Measurements from ENCODE around the gene CTDNEP1. TPM values are rescaled to one million over a fixed set of nuclear protein-coding genes. Genes with fewer than 3 reads are reported as not detected.
A peak's percentile ranks its signal among the peaks of the same experiment; 100 is the strongest.

CTDNEP1 gene
- total RNA-seq, 1 donor from 2014 or later = 181 TPM

DNA sequence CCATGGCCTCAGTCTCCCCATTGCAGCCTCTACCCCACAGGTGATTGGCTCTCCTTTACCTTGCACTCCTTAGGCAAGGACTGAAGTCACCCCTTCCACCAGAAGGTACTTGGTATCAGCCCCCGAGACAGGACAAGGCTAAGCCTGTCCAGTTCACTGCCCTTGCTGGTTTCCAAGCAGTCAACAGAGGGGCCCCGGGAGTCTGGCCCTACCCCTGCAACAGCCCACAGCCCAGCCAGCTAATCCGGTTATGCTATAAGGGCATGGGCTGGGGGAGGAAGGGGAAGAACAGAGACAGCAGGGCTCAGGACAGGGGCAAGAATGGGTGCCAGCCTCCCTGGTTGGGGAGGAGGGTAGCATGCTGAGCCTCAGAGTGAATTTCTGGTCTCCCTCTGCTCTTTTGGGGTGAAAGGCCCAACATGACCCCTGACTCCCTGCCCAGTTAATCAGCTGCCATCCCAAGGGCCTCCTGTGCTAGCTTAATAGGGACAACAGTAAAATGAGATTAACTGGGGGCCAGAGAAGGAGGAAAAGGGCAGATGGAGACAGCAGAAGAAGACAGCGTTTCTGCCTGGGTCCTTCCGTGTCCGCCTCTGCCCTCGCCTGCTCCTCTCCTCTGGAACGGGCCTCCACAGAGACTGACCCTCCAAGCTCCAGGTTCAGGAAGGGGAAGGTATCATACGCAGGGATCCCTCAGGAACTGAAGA is 42.6 kb downstream of the CTDNEP1 start:
- no peak overlapping the region for H3K27ac Mint-ChIP-seq

DNA sequence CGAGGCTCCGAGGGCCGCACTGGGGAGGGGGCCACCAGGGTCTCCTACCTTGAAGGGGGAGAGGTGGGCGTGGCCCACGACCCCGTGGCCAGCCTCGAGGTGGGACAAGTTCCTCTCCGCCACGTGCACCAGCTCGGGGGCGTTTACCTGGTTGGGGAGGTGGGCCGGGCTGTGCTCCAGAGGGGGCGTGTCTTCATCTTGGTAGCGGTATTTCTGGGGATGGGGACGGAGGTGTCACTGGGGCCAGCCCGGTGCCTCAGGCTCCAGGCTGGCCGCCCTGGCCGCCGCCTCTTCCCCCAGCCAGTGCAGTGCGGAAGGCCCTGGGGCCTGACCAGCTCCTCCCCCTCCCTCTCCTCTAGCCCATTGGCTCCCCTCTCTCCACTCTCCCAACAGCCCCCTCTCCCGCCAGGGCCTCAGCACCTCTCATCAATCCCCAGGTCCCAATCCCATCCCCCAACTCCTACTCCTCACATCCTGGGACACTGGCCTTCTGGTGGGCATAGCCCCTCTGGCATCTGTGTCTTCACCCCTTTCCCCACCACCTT is 43.4 kb downstream of the CTDNEP1 start:
- H3K4me1 Mint-ChIP-seq (ENCODE audit: low read depth) = peaks cover 23% of the 10 kb centered on the region
- no peaks in the 10 kb centered on the region for H3K36me3 Mint-ChIP-seq (ENCODE audit: low read depth)
- no peaks in the 10 kb centered on the region for H3K9me3 Mint-ChIP-seq
- H3K4me3 Mint-ChIP-seq (ENCODE audit: low read depth) = no peak overlapping the region
- peaks cover 10% of the 10 kb centered on the region for H3K27me3 Mint-ChIP-seq (ENCODE audit: low read depth)
- no peak overlapping the region for H3K27ac Mint-ChIP-seq
- intact Hi-C loops (cut with micrococcal nuclease) = no loop called here
- DNase-seq (ENCODE audit: low spot score) = no peak

More for the DNA sequence above, 42.6 kb downstream of the CTDNEP1 start:
- Mint-ChIP-seq H3K4me1 (ENCODE audit: low read depth) (peaks cover 29% of the 10 kb centered on the region), H3K9me3 (no peaks in the 10 kb centered on the region), H3K4me3 (ENCODE audit: low read depth) (no peak overlapping the region), H3K27me3 (ENCODE audit: low read depth) (peaks cover 15% of the 10 kb centered on the region), H3K36me3 (ENCODE audit: low read depth) (no peaks in the 10 kb centered on the region)
- DNase-seq (ENCODE audit: low spot score) = no peak
- intact Hi-C loops (cut with micrococcal nuclease) = no loop called here

DNA sequence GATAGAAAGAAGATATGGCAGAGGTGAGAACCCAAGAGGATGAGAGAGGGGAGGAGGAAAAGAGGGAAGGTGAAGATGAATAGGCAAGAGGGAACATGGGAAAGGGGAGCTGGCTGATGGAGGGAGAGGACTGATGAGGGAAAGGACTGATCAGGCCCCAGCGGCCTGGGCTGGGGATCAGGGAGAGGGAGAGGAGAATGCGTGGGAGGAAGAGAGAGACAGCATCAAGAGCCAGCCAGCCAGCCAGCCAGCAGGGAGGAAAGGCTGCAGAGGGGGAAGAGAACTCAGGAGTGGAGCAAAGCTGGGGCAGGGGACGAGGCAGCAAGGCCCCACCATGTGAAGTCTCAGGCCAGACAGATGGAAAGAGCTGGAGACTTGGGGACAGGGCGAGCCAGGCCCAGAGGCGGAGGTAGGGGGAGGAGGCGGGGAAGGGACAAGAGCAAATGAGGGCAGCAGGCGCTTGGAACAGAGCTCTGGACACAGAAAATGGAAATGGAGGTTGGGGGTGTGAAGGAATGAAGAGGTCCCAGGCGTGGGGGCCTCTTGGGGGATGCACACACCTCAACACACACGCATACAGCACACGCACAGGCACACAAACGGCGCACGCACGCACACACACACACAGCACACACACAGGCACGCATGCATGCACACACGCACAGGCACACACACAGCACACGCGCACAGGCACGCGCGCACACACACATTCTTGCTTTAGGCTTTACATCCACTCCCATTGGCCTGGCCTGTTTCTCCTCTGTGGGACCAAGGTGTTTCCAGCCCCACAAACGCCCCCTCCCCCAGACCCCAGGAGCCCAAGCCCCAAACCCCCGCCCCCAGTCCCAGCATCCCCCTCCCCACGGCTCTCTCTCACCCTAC is 44.2 kb downstream of the CTDNEP1 start:
- no peak for DNase-seq (ENCODE audit: low spot score)
- Mint-ChIP-seq H3K4me3 (ENCODE audit: low read depth) (no peak overlapping the region), H3K9me3 (no peaks in the 10 kb centered on the region), H3K36me3 (ENCODE audit: low read depth) (no peaks in the 10 kb centered on the region), H3K27me3 (ENCODE audit: low read depth) (peaks cover 9% of the 10 kb centered on the region), H3K4me1 (ENCODE audit: low read depth) (peaks cover 23% of the 10 kb centered on the region), H3K27ac (no peak overlapping the region)
- intact Hi-C loops (cut with micrococcal nuclease) = no loop called here

DNA sequence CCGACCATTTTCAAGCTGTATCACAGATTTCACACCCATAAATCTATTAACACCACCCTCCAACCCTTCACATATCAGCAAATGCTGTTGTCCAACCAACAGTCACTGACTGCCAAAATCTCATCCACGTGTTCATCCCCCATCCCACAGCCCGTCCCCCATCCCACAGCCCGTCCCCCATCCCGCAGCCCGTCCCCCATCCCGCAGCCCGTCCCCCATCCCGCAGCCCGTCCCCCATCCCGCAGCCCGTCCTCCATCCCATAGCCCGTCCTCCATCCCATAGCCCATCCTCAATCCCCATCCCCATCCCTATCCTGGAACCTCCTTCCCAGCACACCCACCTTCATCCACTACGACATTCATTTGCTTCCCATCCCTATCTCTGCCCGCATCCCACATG is 46.0 kb downstream of the CTDNEP1 start:
- peaks cover 3% of the 10 kb centered on the region for H3K27me3 Mint-ChIP-seq (ENCODE audit: low read depth)
- peak overlapping the region; percentile 74 for H3K4me3 Mint-ChIP-seq (ENCODE audit: low read depth)
- peak overlapping the region; percentile 84 for H3K27ac Mint-ChIP-seq
- H3K36me3 Mint-ChIP-seq (ENCODE audit: low read depth) = peaks cover 3% of the 10 kb centered on the region
- H3K9me3 Mint-ChIP-seq = no peaks in the 10 kb centered on the region
- DNase-seq (ENCODE audit: low spot score) = no peak
- peaks cover 23% of the 10 kb centered on the region for H3K4me1 Mint-ChIP-seq (ENCODE audit: low read depth)
- intact Hi-C loops (cut with micrococcal nuclease) = loop anchor here (1.0 kb wide), 1 partner anchor 9 kb away; no protein-coding TSS in a partner anchor

DNA sequence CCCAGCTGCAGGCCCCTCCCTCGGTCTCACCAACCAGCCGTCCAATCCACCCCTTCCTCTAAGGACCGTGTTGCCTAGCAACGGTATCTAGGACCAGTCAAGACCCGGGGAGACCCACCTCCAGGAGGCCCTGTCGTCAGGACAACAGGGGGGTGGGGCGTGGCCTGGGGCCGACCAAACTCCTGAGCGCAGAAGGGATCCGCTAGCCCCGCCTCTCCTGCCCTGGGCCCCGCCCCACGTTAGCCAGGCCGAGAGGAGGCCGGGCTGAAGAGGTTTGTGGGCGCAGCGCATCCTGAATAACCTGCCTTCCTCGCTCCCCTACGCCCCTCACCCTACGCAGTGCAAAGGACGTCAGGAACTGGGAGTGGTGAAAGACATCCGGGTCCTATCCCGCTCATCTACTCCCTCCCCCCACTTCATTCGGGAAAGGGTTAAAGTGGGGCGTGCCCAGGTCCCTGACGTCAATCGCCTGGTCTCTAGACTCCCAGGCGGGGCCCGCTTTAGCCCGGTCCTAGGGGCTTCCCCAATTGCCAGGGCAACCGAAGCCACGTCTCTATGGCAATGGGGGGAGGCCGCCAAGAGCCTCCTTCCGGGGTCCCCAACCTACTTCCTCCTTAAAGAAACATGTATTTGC is 46.6 kb downstream of the CTDNEP1 start:
- Mint-ChIP-seq H3K27ac (peak overlapping the region; percentile 84), H3K4me3 (ENCODE audit: low read depth) (peak overlapping the region; percentile 74), H3K27me3 (ENCODE audit: low read depth) (no peaks in the 10 kb centered on the region), H3K9me3 (no peaks in the 10 kb centered on the region), H3K36me3 (ENCODE audit: low read depth) (peaks cover 3% of the 10 kb centered on the region), H3K4me1 (ENCODE audit: low read depth) (peaks cover 23% of the 10 kb centered on the region)
- intact Hi-C loops (cut with micrococcal nuclease) = loop anchor here (1.0 kb wide), 1 partner anchor 9 kb away; no protein-coding TSS in a partner anchor
- DNase-seq (ENCODE audit: low spot score) = peak; percentile 89

DNA sequence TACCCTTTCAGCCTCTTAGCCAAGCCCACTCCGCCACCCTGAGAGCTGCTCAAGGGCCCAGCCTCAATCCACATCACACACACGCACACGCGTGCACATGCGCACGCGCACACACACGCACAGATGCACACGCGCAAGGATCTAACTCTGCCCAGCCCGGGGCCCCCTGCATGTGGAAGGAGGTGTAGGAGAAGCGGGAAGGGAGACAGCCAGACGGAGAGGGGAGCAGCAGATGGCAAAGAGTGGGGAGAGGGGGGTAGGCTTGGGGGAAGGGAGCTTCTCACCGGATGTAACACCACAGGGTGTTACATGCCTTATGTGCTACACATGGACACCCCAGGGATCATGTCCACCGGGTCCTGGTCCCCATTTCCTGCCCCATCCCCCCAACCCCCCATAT is 47.2 kb downstream of the CTDNEP1 start:
- H3K4me3 Mint-ChIP-seq (ENCODE audit: low read depth) = peak overlapping the region; percentile 74
- peaks cover 3% of the 10 kb centered on the region for H3K36me3 Mint-ChIP-seq (ENCODE audit: low read depth)
- no peak for DNase-seq (ENCODE audit: low spot score)
- peaks cover 23% of the 10 kb centered on the region for H3K4me1 Mint-ChIP-seq (ENCODE audit: low read depth)
- no peaks in the 10 kb centered on the region for H3K9me3 Mint-ChIP-seq
- no peaks in the 10 kb centered on the region for H3K27me3 Mint-ChIP-seq (ENCODE audit: low read depth)
- intact Hi-C loops (cut with micrococcal nuclease) = no loop called here
- peak overlapping the region; percentile 84 for H3K27ac Mint-ChIP-seq

DNA sequence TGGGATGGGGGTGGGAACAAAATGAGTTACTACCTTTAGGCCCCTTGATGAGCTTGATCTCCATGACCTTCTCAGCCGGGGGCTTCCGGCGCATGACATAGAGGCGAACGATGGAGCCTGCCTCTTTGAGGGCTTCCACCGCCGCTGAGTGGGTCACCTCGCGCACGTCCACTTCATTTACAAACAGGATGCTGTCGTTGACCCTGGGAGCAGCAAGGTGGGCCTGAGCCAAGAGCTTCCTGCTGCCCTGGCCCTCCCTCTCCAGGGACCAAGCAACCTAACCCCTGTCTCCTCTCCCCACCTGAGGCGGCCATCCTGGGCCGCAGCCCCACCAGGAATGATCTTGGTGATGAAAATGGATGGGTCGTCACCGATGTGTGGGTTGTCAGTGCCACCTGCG is 48.1 kb downstream of the CTDNEP1 start:
- H3K4me3 Mint-ChIP-seq (ENCODE audit: low read depth) = peak overlapping the region; percentile 30

DNA sequence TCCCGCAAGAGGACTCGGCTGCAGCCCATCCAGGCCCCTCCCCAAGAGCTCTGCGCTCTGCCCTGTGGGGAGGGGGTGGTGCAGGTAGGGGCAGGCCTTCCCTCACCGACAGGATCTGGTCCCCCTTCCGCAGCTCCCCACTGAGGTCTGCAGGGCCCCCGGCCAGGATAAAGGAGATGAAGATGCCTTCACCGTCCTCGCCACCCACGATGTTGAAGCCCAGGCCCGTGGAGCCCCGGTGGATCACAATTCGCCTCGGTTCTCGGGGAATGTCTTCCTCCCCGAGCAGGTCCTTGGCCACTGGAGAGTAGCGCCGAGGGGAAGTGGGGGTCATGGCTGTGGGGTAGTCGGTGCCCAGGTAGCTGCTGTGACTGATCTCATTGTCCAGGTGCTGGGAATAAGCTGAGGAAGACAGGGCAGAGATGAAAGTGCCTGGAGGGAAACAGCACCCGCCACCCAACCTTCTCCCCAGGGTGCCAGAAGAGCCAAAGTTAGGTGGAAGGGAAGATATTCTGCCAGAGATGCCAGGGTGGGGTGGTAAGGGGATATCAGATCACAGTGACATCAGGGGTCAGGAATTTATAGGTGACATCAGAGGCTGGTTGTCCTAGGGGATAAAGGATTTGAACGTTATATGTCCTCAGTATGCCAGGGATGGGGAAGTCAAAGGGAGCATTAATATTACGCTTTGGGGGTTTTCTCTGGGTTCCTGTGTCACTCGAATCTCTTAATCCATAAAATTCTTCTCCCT is 54.7 kb downstream of the CTDNEP1 start:
- no peak overlapping the region for H3K4me3 Mint-ChIP-seq (ENCODE audit: low read depth)
- intact Hi-C loops (cut with micrococcal nuclease) = no loop called here
- DNase-seq (ENCODE audit: low spot score) = no peak
- H3K27ac Mint-ChIP-seq = no peak overlapping the region
- no peaks in the 10 kb centered on the region for H3K4me1 Mint-ChIP-seq (ENCODE audit: low read depth)
- no peaks in the 10 kb centered on the region for H3K27me3 Mint-ChIP-seq (ENCODE audit: low read depth)
- no peaks in the 10 kb centered on the region for H3K9me3 Mint-ChIP-seq
- H3K36me3 Mint-ChIP-seq (ENCODE audit: low read depth) = peaks cover 3% of the 10 kb centered on the region

More for the DNA sequence above, 48.1 kb downstream of the CTDNEP1 start:
- H3K4me1 Mint-ChIP-seq (ENCODE audit: low read depth) = peaks cover 23% of the 10 kb centered on the region
- intact Hi-C loops (cut with micrococcal nuclease) = no loop called here
- peaks cover 3% of the 10 kb centered on the region for H3K36me3 Mint-ChIP-seq (ENCODE audit: low read depth)
- no peaks in the 10 kb centered on the region for H3K9me3 Mint-ChIP-seq
- DNase-seq (ENCODE audit: low spot score) = no peak
- no peak overlapping the region for H3K27ac Mint-ChIP-seq
- no peaks in the 10 kb centered on the region for H3K27me3 Mint-ChIP-seq (ENCODE audit: low read depth)

DNA sequence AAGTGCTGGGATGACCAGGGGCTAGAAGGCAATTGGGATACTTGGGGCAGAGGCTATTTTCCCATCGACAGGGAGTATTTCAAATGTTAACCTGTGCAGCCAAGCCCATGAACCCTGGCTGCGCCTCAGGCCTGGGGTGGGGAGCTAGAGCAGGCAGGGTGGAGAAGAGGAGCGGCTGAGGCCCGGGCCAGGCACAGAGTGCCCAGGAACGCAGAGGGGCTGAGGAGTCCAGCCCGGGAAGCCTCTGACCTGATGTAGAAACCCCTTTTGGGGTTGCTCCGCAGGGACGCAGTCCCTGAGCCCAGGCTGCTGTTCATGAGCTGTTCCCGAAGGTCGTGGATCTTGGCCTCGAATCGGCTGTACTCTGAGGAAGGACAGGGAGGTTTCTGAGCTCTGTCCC is 55.6 kb downstream of the CTDNEP1 start:
- Mint-ChIP-seq H3K36me3 (ENCODE audit: low read depth) (no peaks in the 10 kb centered on the region), H3K4me1 (ENCODE audit: low read depth) (no peaks in the 10 kb centered on the region), H3K27ac (no peak overlapping the region), H3K4me3 (ENCODE audit: low read depth) (no peak overlapping the region), H3K27me3 (ENCODE audit: low read depth) (no peaks in the 10 kb centered on the region), H3K9me3 (no peaks in the 10 kb centered on the region)
- no peak for DNase-seq (ENCODE audit: low spot score)
- intact Hi-C loops (cut with micrococcal nuclease) = no loop called here

Other genes starting within 250 kb of the CTDNEP1 start
- gene RNASEK, start 239.1 kb downstream of the CTDNEP1 start, total RNA-seq = 150 and 154 TPM in 2 replicates
- 0.80 and 1.0 TPM in 2 replicates for gene BCL6B, start 228.7 kb downstream of the CTDNEP1 start, total RNA-seq
- gene SLC16A13, start 215.7 kb downstream of the CTDNEP1 start, total RNA-seq = 15.8 and 17.4 TPM in 2 replicates
- gene SLC16A11, start 207.6 kb downstream of the CTDNEP1 start, total RNA-seq = 0.37 and 0.46 TPM in 2 replicates
- not detected in 2 replicates for gene CLEC10A, start 171.5 kb downstream of the CTDNEP1 start, total RNA-seq
- gene ASGR2, start 136.9 kb downstream of the CTDNEP1 start, total RNA-seq = not detected in 2 replicates
- 1.7 and 1.8 TPM in 2 replicates for gene ASGR1, start 72.4 kb downstream of the CTDNEP1 start, total RNA-seq
- 10.5 and 10.6 TPM in 2 replicates for gene DLG4, start 31.9 kb downstream of the CTDNEP1 start, total RNA-seq
- gene ACADVL, start 31.8 kb downstream of the CTDNEP1 start, total RNA-seq = 492 and 503 TPM in 2 replicates
- 69.7 and 73.1 TPM in 2 replicates for gene DVL2, start 17.2 kb downstream of the CTDNEP1 start, total RNA-seq
- 43.4 and 47.8 TPM in 2 replicates for gene PHF23, start 12.3 kb downstream of the CTDNEP1 start, total RNA-seq
- 145 and 147 TPM in 2 replicates for gene GABARAP, start 9.3 kb downstream of the CTDNEP1 start, total RNA-seq
- 64.8 and 65.3 TPM in 2 replicates for gene ELP5, start 481 bp upstream of the CTDNEP1 start, total RNA-seq
- 0.21 and 0.41 TPM in 2 replicates for gene CLDN7, start 10.7 kb upstream of the CTDNEP1 start, total RNA-seq
- 0.14 and 0.25 TPM in 2 replicates for gene SLC2A4, start 30.0 kb upstream of the CTDNEP1 start, total RNA-seq
- 0.43 and 0.51 TPM in 2 replicates for gene YBX2, start 42.9 kb upstream of the CTDNEP1 start, total RNA-seq
- gene EIF5A, start 55.9 kb upstream of the CTDNEP1 start, total RNA-seq = 1,189 and 1,199 TPM in 2 replicates
- gene GPS2, start 63.6 kb upstream of the CTDNEP1 start, total RNA-seq = 57.6 and 64.9 TPM in 2 replicates
- 45.7 and 47.7 TPM in 2 replicates for gene NEURL4, start 77.6 kb upstream of the CTDNEP1 start, total RNA-seq
- gene ACAP1, start 84.8 kb upstream of the CTDNEP1 start, total RNA-seq = 361 and 382 TPM in 2 replicates
- gene KCTD11, start 100.4 kb upstream of the CTDNEP1 start, total RNA-seq = 8.0 and 8.5 TPM in 2 replicates
- gene TMEM95, start 103.4 kb upstream of the CTDNEP1 start, total RNA-seq = 0.25 TPM in 1 of 2 replicates, not detected in the other
- 4.0 and 5.2 TPM in 2 replicates for gene TNK1, start 129.4 kb upstream of the CTDNEP1 start, total RNA-seq
- gene PLSCR3, start 142.8 kb upstream of the CTDNEP1 start, total RNA-seq = 75.4 and 76.2 TPM in 2 replicates
- 67.3 and 67.7 TPM in 2 replicates for gene TMEM256, start 152.4 kb upstream of the CTDNEP1 start, total RNA-seq
- gene NLGN2, start 156.1 kb upstream of the CTDNEP1 start, total RNA-seq = 3.9 and 4.2 TPM in 2 replicates
- gene SPEM1, start 168.6 kb upstream of the CTDNEP1 start, total RNA-seq = not detected in 2 replicates
- not detected in 2 replicates for gene SPEM2, start 173.9 kb upstream of the CTDNEP1 start, total RNA-seq
- gene SPEM3, start 177.1 kb upstream of the CTDNEP1 start, total RNA-seq = not detected in 2 replicates
- gene TMEM102, start 183.7 kb upstream of the CTDNEP1 start, total RNA-seq = 13.4 and 14.8 TPM in 2 replicates
- gene FGF11, start 187.8 kb upstream of the CTDNEP1 start, total RNA-seq = 4.8 and 6.1 TPM in 2 replicates
- gene CHRNB1, start 193.3 kb upstream of the CTDNEP1 start, total RNA-seq = 6.6 and 6.9 TPM in 2 replicates
- 20.2 and 20.3 TPM in 2 replicates for gene ZBTB4, start 227.9 kb upstream of the CTDNEP1 start, total RNA-seq
- gene SLC35G6, start 229.7 kb upstream of the CTDNEP1 start, total RNA-seq = not detected in 2 replicates
- gene POLR2A, start 232.6 kb upstream of the CTDNEP1 start, total RNA-seq = 247 and 261 TPM in 2 replicates